Glutamatergic neuron (in vitro differentiated cells): ENCODE measurements around the gene WDR37. TPM values are rescaled to one million over a fixed set of nuclear protein-coding genes. Genes with fewer than 3 reads are reported as not detected.
"Not testable (repeated sequence)": the region's sequence is repeated elsewhere in the genome, so short reads cannot be mapped to it uniquely, and the experiment has no call there.

Experiments
- DNase-seq: peaks from one replicate; pipeline ENCODE4 v3.0.0; 2022
- H3K27ac Mint-ChIP-seq: one replicate; pipeline ENCODE4 v1.8.0; 2020; ENCODE audit warnings: mild to moderate bottlenecking, mixed read lengths, inconsistent platforms; ENCODE audit not compliant: unreplicated experiment
- H3K27me3 Mint-ChIP-seq: one replicate; pipeline ENCODE4 v1.8.0; 2020; ENCODE audit warnings: mild to moderate bottlenecking, moderate library complexity, mixed read lengths, inconsistent platforms; ENCODE audit not compliant: unreplicated experiment
- H3K36me3 Mint-ChIP-seq: one replicate; pipeline ENCODE4 v1.8.0; 2020; ENCODE audit warnings: mild to moderate bottlenecking, mixed read lengths, inconsistent platforms; ENCODE audit not compliant: unreplicated experiment
- H3K4me1 Mint-ChIP-seq: one replicate; pipeline ENCODE4 v1.8.0; 2020; ENCODE audit warnings: mild to moderate bottlenecking, low read depth, mixed read lengths, inconsistent platforms; ENCODE audit not compliant: unreplicated experiment
- H3K4me3 Mint-ChIP-seq: one replicate; pipeline ENCODE4 v1.8.0; 2020; ENCODE audit warnings: mild to moderate bottlenecking, mixed read lengths, inconsistent platforms; ENCODE audit not compliant: unreplicated experiment
- H3K9me3 Mint-ChIP-seq: one replicate; pipeline ENCODE4 v1.8.0; 2020; ENCODE audit warnings: mild to moderate bottlenecking, moderate library complexity, mixed read lengths, inconsistent platforms; ENCODE audit not compliant: unreplicated experiment
- CTCF ChIP-seq: fragments of 200-600 bp; sonication (generic); IDR thresholded peaks from one replicate; pipeline ENCODE4 v1.5.0; 2021; ENCODE audit not compliant: partially characterized antibody, unreplicated experiment
- total RNA-seq: library from RNA; stranded (reverse); fragmentation: NEBNext Ultra II Directional; extraction: Animal tissue kit (Norgen Biotek cat#: 25700); gene quantifications from one replicate; pipeline ENCODE4 v1.2.1, GENCODE V29; 2021; ENCODE audit not compliant: unreplicated experiment

WDR37 gene
- total RNA-seq, 1 donor from 2014 or later = 27.8 TPM

- H3K36me3 Mint-ChIP-seq = peaks cover 5% of the 10 kb centered on the region
- H3K27me3 Mint-ChIP-seq = peaks cover 4% of the 10 kb centered on the region
- peaks cover 18% of the 10 kb centered on the region for H3K4me1 Mint-ChIP-seq
- H3K9me3 Mint-ChIP-seq = peaks cover 4% of the 10 kb centered on the region
- DNase-seq = no peak
- no peak for TF ChIP-seq CTCF
- no peak overlapping the region for H3K27ac Mint-ChIP-seq
- no peak overlapping the region for H3K4me3 Mint-ChIP-seq
Observed at GRCh38 chr10:1116696-1117280, 60.6 kb downstream of the WDR37 start.

- DNase-seq = no peak
- peaks cover 5% of the 10 kb centered on the region for H3K36me3 Mint-ChIP-seq
- TF ChIP-seq CTCF = no peak
- peaks cover 18% of the 10 kb centered on the region for H3K4me1 Mint-ChIP-seq
- peaks cover 4% of the 10 kb centered on the region for H3K27me3 Mint-ChIP-seq
- peaks cover 4% of the 10 kb centered on the region for H3K9me3 Mint-ChIP-seq
- no peak overlapping the region for H3K4me3 Mint-ChIP-seq
- no peak overlapping the region for H3K27ac Mint-ChIP-seq
Observed at GRCh38 chr10:1117651-1118050, 61.5 kb downstream of the WDR37 start.

- not testable (repeated sequence) for DNase-seq, H3K36me3 Mint-ChIP-seq
Observed at GRCh38 chr10:1118318-1118717, 62.1 kb downstream of the WDR37 start.

DNA sequence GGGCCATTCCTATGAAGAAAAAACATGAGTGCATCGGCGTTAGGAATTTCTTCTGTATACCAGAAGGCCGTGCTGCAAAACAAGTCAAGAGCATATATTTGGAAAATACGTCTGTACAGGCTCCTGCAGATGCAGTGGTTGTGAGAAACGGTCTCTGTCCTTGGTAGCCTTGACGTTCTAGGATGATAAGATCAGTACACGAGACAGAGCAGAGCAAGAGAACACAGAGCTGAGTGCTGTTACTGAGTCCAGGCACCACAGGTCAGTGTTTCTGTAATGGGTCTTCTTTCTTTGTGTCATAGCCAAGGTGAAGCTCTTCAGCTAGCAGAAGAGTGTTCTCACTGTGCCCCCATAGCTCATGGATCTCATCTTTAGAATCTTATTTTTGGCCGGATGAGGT, 62.8 kb downstream of the WDR37 start:
- Mint-ChIP-seq H3K4me3 (no peak overlapping the region), H3K27ac (no peak overlapping the region), H3K4me1 (peaks cover 18% of the 10 kb centered on the region), H3K36me3 (peaks cover 5% of the 10 kb centered on the region), H3K9me3 (peaks cover 4% of the 10 kb centered on the region), H3K27me3 (peaks cover 4% of the 10 kb centered on the region)
- no peak for TF ChIP-seq CTCF
- DNase-seq = no peak

More at GRCh38 chr10:1118318-1118717, 62.1 kb downstream of the WDR37 start:
- H3K27ac Mint-ChIP-seq, H3K4me3 Mint-ChIP-seq, H3K9me3 Mint-ChIP-seq, H3K27me3 Mint-ChIP-seq: not testable (repeated sequence)
- peaks cover 18% of the 10 kb centered on the region for H3K4me1 Mint-ChIP-seq

- Mint-ChIP-seq H3K36me3 (peaks cover 6% of the 10 kb centered on the region), H3K4me3 (no peak overlapping the region), H3K9me3 (peaks cover 4% of the 10 kb centered on the region), H3K4me1 (peaks cover 18% of the 10 kb centered on the region), H3K27ac (no peak overlapping the region), H3K27me3 (peaks cover 4% of the 10 kb centered on the region)
- DNase-seq = no peak
- TF ChIP-seq CTCF = no peak
Observed at GRCh38 chr10:1119501-1119900, 63.3 kb downstream of the WDR37 start.

- Mint-ChIP-seq H3K9me3 (peaks cover 4% of the 10 kb centered on the region), H3K27ac (no peak overlapping the region), H3K27me3 (peaks cover 4% of the 10 kb centered on the region), H3K4me3 (no peak overlapping the region), H3K36me3 (peaks cover 11% of the 10 kb centered on the region), H3K4me1 (peaks cover 11% of the 10 kb centered on the region)
- TF ChIP-seq CTCF = no peak
- no peak for DNase-seq
Observed at GRCh38 chr10:1120306-1120705, 64.1 kb downstream of the WDR37 start.
